CD4-positive, alpha-beta T cell treated with Interleukin-15 for 1 hour (primary cell): ENCODE results near the gene NR3C2.

Experiments
- DNase-seq: peaks from one replicate; pipeline ENCODE4 v3.0.0-alpha.2; 2020

NR3C2 gene

GRCh38 chr4:148065075-148065474 lies 377.1 kb downstream of the NR3C2 start:
- DNase-seq: no peak

- DNase-seq: no peak
These were observed 377.8 kb downstream of the NR3C2 start for GRCh38 chr4:148064451-148064850.

- no peak for DNase-seq
These were observed 379.8 kb downstream of the NR3C2 start for GRCh38 chr4:148062301-148062950.

GRCh38 chr4:148061795-148062194 lies 380.4 kb downstream of the NR3C2 start:
- DNase-seq: no peak

- no peak for DNase-seq
These were observed 381.1 kb downstream of the NR3C2 start for GRCh38 chr4:148061141-148061481.

GRCh38 chr4:148060264-148061140 lies 381.7 kb downstream of the NR3C2 start:
- DNase-seq: no peak

GRCh38 chr4:148059617-148060180 lies 382.5 kb downstream of the NR3C2 start:
- DNase-seq: no peak

- no peak for DNase-seq
These were observed 384.0 kb downstream of the NR3C2 start for GRCh38 chr4:148057984-148058859.

- no peak for DNase-seq
These were observed 384.7 kb downstream of the NR3C2 start for GRCh38 chr4:148057516-148057915.

- DNase-seq: peak; percentile 84
These were observed 385.3 kb downstream of the NR3C2 start for GRCh38 chr4:148056879-148057278.

GRCh38 chr4:148055844-148056243 lies 386.4 kb downstream of the NR3C2 start:
- no peak for DNase-seq

GRCh38 chr4:148054275-148054674 lies 387.9 kb downstream of the NR3C2 start:
- no peak for DNase-seq

- no peak for DNase-seq
These were observed 388.8 kb downstream of the NR3C2 start for GRCh38 chr4:148053298-148054003.

- peak; percentile 57 for DNase-seq
These were observed 389.8 kb downstream of the NR3C2 start for GRCh38 chr4:148052448-148052847.

- DNase-seq: no peak
These were observed 390.8 kb downstream of the NR3C2 start for GRCh38 chr4:148051403-148051802.

GRCh38 chr4:148048598-148048997 lies 393.6 kb downstream of the NR3C2 start:
- DNase-seq: no peak

GRCh38 chr4:148044912-148045352 lies 397.3 kb downstream of the NR3C2 start:
- no peak for DNase-seq

- no peak for DNase-seq
These were observed 397.9 kb downstream of the NR3C2 start for GRCh38 chr4:148044089-148044911.

GRCh38 chr4:148041606-148042329 lies 400.4 kb downstream of the NR3C2 start:
- DNase-seq: no peak

- DNase-seq: no peak
These were observed 407.4 kb downstream of the NR3C2 start for GRCh38 chr4:148034813-148035212.
